Measurements from ENCODE around the gene LRP8. TPM values are rescaled to one million over a fixed set of nuclear protein-coding genes. Genes with fewer than 3 reads are reported as not detected.
A peak's percentile ranks its signal among the peaks of the same experiment; 100 is the strongest.

Gene LRP8
- total RNA-seq, 1 experiment from 2014 or later = 28.6 TPM

DNA sequence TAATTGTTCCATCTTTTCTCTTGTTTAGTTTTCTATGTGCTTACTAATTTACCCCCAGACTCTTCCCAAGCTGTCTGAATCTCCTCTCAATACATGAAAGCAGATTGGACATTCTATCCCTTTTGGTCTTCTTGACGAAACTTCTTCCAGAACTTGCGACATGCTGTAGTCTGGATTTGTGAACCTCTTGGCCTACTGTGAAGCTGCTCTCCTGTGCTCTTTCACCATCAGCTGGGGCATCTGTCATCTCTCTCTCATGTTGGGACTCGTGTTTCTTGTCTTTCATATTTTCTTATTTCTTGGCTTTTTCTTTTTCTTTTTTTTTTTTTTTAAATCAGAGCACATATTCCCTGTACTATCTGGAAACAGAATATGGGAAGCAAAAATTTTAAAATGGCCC lies 124.4 kb downstream of the LRP8 start:
- Histone ChIP-seq H3K36me3 (ENCODE audit: control insufficient read depth, insufficient read depth, low read length) (peaks cover 11% of the 10 kb centered on the region), H3K4me1 (ENCODE audit: control insufficient read depth, insufficient read depth, low read length) (no peaks in the 10 kb centered on the region), H3K27ac (ENCODE audit: low read length) (no peak overlapping the region), H3K27me3 (ENCODE audit: control insufficient read depth, insufficient read depth, low read length) (no peaks in the 10 kb centered on the region), H3K4me3 (ENCODE audit: low read depth in 2 of 2, low read length in 2 of 2) (no peak overlapping the region), H3K9me3 (ENCODE audit: control insufficient read depth, insufficient read depth, low read depth, low read length) (peaks cover 6% of the 10 kb centered on the region; the same call in 1 of the 2 replicates)
- TSS peak; percentile 9 for BruUV-seq (replicated peaks)
- ChIA-PET CTCF (no interaction called here), POLR2A (no interaction called here)
- no peak for TF ChIP-seq TCF7L2 (IDR thresholded peaks at IDR 0.05; ENCODE audit: low read depth, low read length)
- TF ChIP-seq SIN3A (IDR thresholded peaks at IDR 0.05; ENCODE audit: borderline replicate concordance, insufficient read depth, low read depth, low read length) = no peak
- TF ChIP-seq POLR2AphosphoS5 (IDR thresholded peaks at IDR 0.05; ENCODE audit: low read depth, low read length) = no peak
- TF ChIP-seq, protein P1, sequence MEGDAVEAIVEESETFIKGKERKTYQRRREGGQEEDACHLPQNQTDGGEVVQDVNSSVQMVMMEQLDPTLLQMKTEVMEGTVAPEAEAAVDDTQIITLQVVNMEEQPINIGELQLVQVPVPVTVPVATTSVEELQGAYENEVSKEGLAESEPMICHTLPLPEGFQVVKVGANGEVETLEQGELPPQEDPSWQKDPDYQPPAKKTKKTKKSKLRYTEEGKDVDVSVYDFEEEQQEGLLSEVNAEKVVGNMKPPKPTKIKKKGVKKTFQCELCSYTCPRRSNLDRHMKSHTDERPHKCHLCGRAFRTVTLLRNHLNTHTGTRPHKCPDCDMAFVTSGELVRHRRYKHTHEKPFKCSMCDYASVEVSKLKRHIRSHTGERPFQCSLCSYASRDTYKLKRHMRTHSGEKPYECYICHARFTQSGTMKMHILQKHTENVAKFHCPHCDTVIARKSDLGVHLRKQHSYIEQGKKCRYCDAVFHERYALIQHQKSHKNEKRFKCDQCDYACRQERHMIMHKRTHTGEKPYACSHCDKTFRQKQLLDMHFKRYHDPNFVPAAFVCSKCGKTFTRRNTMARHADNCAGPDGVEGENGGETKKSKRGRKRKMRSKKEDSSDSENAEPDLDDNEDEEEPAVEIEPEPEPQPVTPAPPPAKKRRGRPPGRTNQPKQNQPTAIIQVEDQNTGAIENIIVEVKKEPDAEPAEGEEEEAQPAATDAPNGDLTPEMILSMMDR (IDR thresholded peaks at IDR 0.05) = no peak
- TF ChIP-seq, protein P2, sequence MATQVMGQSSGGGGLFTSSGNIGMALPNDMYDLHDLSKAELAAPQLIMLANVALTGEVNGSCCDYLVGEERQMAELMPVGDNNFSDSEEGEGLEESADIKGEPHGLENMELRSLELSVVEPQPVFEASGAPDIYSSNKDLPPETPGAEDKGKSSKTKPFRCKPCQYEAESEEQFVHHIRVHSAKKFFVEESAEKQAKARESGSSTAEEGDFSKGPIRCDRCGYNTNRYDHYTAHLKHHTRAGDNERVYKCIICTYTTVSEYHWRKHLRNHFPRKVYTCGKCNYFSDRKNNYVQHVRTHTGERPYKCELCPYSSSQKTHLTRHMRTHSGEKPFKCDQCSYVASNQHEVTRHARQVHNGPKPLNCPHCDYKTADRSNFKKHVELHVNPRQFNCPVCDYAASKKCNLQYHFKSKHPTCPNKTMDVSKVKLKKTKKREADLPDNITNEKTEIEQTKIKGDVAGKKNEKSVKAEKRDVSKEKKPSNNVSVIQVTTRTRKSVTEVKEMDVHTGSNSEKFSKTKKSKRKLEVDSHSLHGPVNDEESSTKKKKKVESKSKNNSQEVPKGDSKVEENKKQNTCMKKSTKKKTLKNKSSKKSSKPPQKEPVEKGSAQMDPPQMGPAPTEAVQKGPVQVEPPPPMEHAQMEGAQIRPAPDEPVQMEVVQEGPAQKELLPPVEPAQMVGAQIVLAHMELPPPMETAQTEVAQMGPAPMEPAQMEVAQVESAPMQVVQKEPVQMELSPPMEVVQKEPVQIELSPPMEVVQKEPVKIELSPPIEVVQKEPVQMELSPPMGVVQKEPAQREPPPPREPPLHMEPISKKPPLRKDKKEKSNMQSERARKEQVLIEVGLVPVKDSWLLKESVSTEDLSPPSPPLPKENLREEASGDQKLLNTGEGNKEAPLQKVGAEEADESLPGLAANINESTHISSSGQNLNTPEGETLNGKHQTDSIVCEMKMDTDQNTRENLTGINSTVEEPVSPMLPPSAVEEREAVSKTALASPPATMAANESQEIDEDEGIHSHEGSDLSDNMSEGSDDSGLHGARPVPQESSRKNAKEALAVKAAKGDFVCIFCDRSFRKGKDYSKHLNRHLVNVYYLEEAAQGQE (IDR thresholded peaks at IDR 0.05; ENCODE audit: insufficient read depth in 1 of 2, low read depth in 2 of 2, low read length in 1 of 2) = no peak
- ATAC-seq (no peak), DNase-seq (ENCODE audit: low read depth, low spot score) (no peak)
- intact Hi-C loops (cut with micrococcal nuclease; ENCODE audit: unreplicated experiment) (no loop called here), in situ Hi-C loops (cut with HindIII; ENCODE audit: low pct_unique_long_range_greater_than_20kb, low sequenced_read_pairs) (no loop called here)

DNA sequence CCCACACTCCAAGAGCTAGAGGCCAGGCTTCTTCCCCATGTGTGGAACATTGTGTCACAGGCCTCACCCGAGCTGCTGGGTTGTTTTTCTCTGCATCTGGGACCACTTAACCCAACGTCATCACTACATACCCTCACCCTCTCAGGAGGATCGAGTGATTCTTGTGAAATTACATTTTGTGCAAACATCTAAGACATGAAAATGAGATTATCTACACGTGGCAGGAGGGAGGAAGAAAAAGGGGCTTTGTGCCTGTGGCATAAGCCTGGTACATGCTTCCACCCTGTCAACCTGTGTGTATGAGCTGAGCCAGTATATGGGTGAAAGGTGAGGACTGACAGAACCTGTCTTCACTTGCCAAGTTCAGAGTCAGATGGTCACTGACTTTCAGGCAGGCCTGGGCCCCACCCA lies 129.6 kb downstream of the LRP8 start:
- H3K36me3 ChIP-seq (ENCODE audit: control insufficient read depth, insufficient read depth, low read length) = peaks cover 7% of the 10 kb centered on the region
- peak overlapping the region; percentile 97 for H3K27ac ChIP-seq (ENCODE audit: low read length)
- no peak overlapping the region for H3K4me3 ChIP-seq (ENCODE audit: low read depth in 2 of 2, low read length in 2 of 2)
- TF ChIP-seq POLR2AphosphoS5 (IDR thresholded peaks at IDR 0.05; ENCODE audit: low read depth, low read length) (no peak), SIN3A (IDR thresholded peaks at IDR 0.05; ENCODE audit: borderline replicate concordance, insufficient read depth, low read depth, low read length) (no peak), TCF7L2 (IDR thresholded peaks at IDR 0.05; ENCODE audit: low read depth, low read length) (no peak)
- TF ChIP-seq, protein P1 (IDR thresholded peaks at IDR 0.05) = no peak
- TF ChIP-seq, protein P2 (IDR thresholded peaks at IDR 0.05; ENCODE audit: insufficient read depth in 1 of 2, low read depth in 2 of 2, low read length in 1 of 2) = no peak
- intact Hi-C loops (cut with micrococcal nuclease; ENCODE audit: unreplicated experiment) = no loop called here
- ChIA-PET CTCF (no interaction called here), POLR2A (interaction anchor here (0.6 kb wide), 1 partner anchor 235 kb away, joined by 3 read pairs; no protein-coding TSS in a partner anchor)
- ATAC-seq (no peak), DNase-seq (ENCODE audit: low read depth, low spot score) (no peak)
- H3K4me1 ChIP-seq (ENCODE audit: control insufficient read depth, insufficient read depth, low read length) = peaks cover 15% of the 10 kb centered on the region
- no peaks in the 10 kb centered on the region for H3K27me3 ChIP-seq (ENCODE audit: control insufficient read depth, insufficient read depth, low read length)
- no TSS peak for BruUV-seq (replicated peaks)
- in situ Hi-C loops (cut with HindIII; ENCODE audit: low pct_unique_long_range_greater_than_20kb, low sequenced_read_pairs) = no loop called here
- H3K9me3 ChIP-seq (ENCODE audit: control insufficient read depth, insufficient read depth, low read depth, low read length) = no peaks in the 10 kb centered on the region
